HCT116 (cell line): ENCODE measurements around the gene TXNL4B. TPM values are rescaled to one million over a fixed set of nuclear protein-coding genes. Genes with fewer than 3 reads are reported as not detected.

Experiments used
- ATAC-seq: fragments of 200-7000 bp; cut with Tn5 transposase; 2 replicates; pipeline ENCODE4 v1.9.1; 2020; ENCODE audit warnings: mild to moderate bottlenecking, moderate library complexity
- BruUV-seq: library from RNA; stranded (reverse); fragments of 400-500 nt; replicated peaks from 2 replicates; lab custom pipeline; 2021; lab: Mats Ljungman, UMichigan
- CTCF ChIA-PET: fragments of 300-600 bp; sonication (Branson Sonifier 250); formaldehyde crosslinking; loops from one replicate; lab custom pipeline; 2021; ENCODE audit warnings: antibody characterized with exemption; lab: Charles Lee
- POLR2A ChIA-PET: fragments of 300-600, 350-600 bp; sonication (Branson Sonifier 250); formaldehyde crosslinking; loops from one replicate; lab custom pipeline; 2021; ENCODE audit warnings: antibody characterized with exemption; lab: Charles Lee
- RAD21 ChIA-PET, 2 experiments: fragments of 300-600 bp; sonication (Branson Sonifier 250); formaldehyde crosslinking; loops; one replicate each; lab custom pipeline; 2023; ENCODE audit warnings: low total read pairs in 2 of 2; ENCODE audit not compliant: uncharacterized antibody in 2 of 2, unreplicated experiment in 2 of 2, low non-redundant PET in 1 of 2; lab: Charles Lee
- DNase-seq: peaks from one replicate; pipeline ENCODE4 v3.0.0-alpha.2; 2010; ENCODE audit warnings: low read depth, low spot score
- H2AFZ ChIP-seq: fragments of 200-600 bp; shearing (Covaris generic), sonication (generic); 2 replicates; pipeline ENCODE4 v1.6.1; 2017; ENCODE audit warnings: low read depth, mixed run types, mixed read lengths, antibody characterized with exemption, low read length; ENCODE audit not compliant: poor library complexity, severe bottlenecking
- H3K27ac ChIP-seq: 2 replicates; pipeline ENCODE4 v1.5.1; 2012; ENCODE audit warnings: low read depth, low read length
- H3K27me3 ChIP-seq: fragments of 200-600 bp; sonication (generic); 2 replicates; pipeline ENCODE4 v1.6.1; 2016; ENCODE audit warnings: mixed run types, low read length, mixed read lengths; ENCODE audit not compliant: insufficient read depth
- H3K36me3 ChIP-seq, 2 experiments: fragments of 200-500 bp in 1 of 2; fragments of 200-600 bp in 1 of 2; sonication (Bioruptor generic) in 1 of 2; sonication (generic) in 1 of 2; 2 replicates each; pipeline versions ENCODE4 v1.5.1 to v1.6.1; 2014 to 2016; ENCODE audit warnings: low read length in 2 of 2, inconsistent platforms in 1 of 2, mixed read lengths in 1 of 2, mixed run types in 1 of 2; ENCODE audit not compliant: insufficient read depth in 2 of 2, control insufficient read depth in 1 of 2
- H3K4me1 ChIP-seq, 2 experiments: fragments of 200-600 bp in 1 of 2; sonication (generic) in 1 of 2; 2 replicates each; pipeline versions ENCODE4 v1.5.1 to v1.6.1; 2012 to 2017; ENCODE audit warnings: low read length in 2 of 2, inconsistent platforms in 1 of 2, mild to moderate bottlenecking in 1 of 2, mixed read lengths in 1 of 2, mixed run types in 1 of 2, moderate library complexity in 1 of 2; ENCODE audit not compliant: insufficient read depth in 2 of 2, control insufficient read depth in 1 of 2
- H3K4me2 ChIP-seq: fragments of 200-600 bp; sonication (generic); 2 replicates; pipeline ENCODE4 v1.6.1; 2017; ENCODE audit warnings: mixed run types, low read length, mixed read lengths
- H3K4me3 ChIP-seq, 2 experiments: fragments of 200-600 bp in 1 of 2; sonication (generic) in 1 of 2; replicated peaks in 1 of 2; 2 replicates each; pipeline ENCODE4 v1.5.1; 2011 to 2016; ENCODE audit warnings: low read length in 2 of 2, control low read depth in 1 of 2, low read depth in 1 of 2, mild to moderate bottlenecking in 1 of 2, mixed read lengths in 1 of 2, mixed run types in 1 of 2
- H3K79me2 ChIP-seq: fragments of 200-600 bp; sonication (generic); 2 replicates; pipeline ENCODE4 v1.6.1; 2017; ENCODE audit warnings: mild to moderate bottlenecking, mixed run types, low read length, moderate library complexity, mixed read lengths; ENCODE audit not compliant: insufficient read depth
- H3K9ac ChIP-seq: fragments of 200-600 bp; sonication (generic); 2 replicates; pipeline ENCODE4 v1.6.1; 2016; ENCODE audit warnings: low read length, mixed read lengths
- H3K9me2 ChIP-seq: fragments of 200-600 bp; sonication (generic), shearing (Covaris generic); 2 replicates; pipeline ENCODE4 v1.6.1; 2017; ENCODE audit warnings: mixed run types, mild to moderate bottlenecking, moderate library complexity; ENCODE audit not compliant: insufficient read depth
- H3K9me3 ChIP-seq, 2 experiments: fragments of 200-500 bp in 1 of 2; fragments of 200-600 bp in 1 of 2; sonication (Bioruptor generic) in 1 of 2; sonication (generic) in 1 of 2; 2 replicates each; pipeline ENCODE4 v1.6.1; 2014 to 2017; ENCODE audit warnings: low read length in 2 of 2, mixed read lengths in 2 of 2, inconsistent platforms in 1 of 2, low read depth in 1 of 2, mild to moderate bottlenecking in 1 of 2, mixed run types in 1 of 2, moderate library complexity in 1 of 2; ENCODE audit not compliant: control insufficient read depth in 1 of 2, insufficient read depth in 1 of 2
- H4K20me1 ChIP-seq: fragments of 200-600 bp; sonication (generic), shearing (Covaris generic); 2 replicates; pipeline ENCODE4 v1.6.1; 2017; ENCODE audit warnings: mixed run types, mild to moderate bottlenecking, moderate library complexity; ENCODE audit not compliant: insufficient read depth
- ATF3 ChIP-seq: IDR thresholded peaks from 2 replicates; pipeline ENCODE4 v1.6.1; 2012
- CBX3 ChIP-seq: IDR thresholded peaks from 2 replicates; pipeline ENCODE4 v1.6.1; 2012; ENCODE audit warnings: low read depth
- ELF1 ChIP-seq: IDR thresholded peaks from 2 replicates; pipeline ENCODE4 v1.6.1; 2012; ENCODE audit warnings: low read depth, borderline replicate concordance
- EZH2 ChIP-seq: fragments of 200-600 bp; sonication (generic); IDR thresholded peaks from 2 replicates; pipeline ENCODE4 v1.6.1; 2017; ENCODE audit warnings: antibody characterized with exemption, mixed run types
- EZH2phosphoT487 ChIP-seq: fragments of 200-600 bp; IDR thresholded peaks from 2 replicates; pipeline ENCODE4 v1.6.1; 2018; ENCODE audit warnings: antibody characterized with exemption, borderline replicate concordance
- FOSL1 ChIP-seq: IDR thresholded peaks from 2 replicates; pipeline ENCODE4 v1.6.1; 2012; ENCODE audit warnings: low read depth
- JUND ChIP-seq: IDR thresholded peaks from 2 replicates; pipeline ENCODE4 v1.6.1; 2012
- MAX ChIP-seq: IDR thresholded peaks from 2 replicates; pipeline ENCODE4 v1.6.1; 2012
- POLR2AphosphoS5 ChIP-seq: IDR thresholded peaks from 2 replicates; pipeline ENCODE4 v1.6.1; 2011; ENCODE audit warnings: mild to moderate bottlenecking, low read depth, low read length, moderate library complexity
- RAD21 ChIP-seq: IDR thresholded peaks from 2 replicates; pipeline ENCODE4 v1.6.1; 2012; ENCODE audit warnings: low read depth, mild to moderate bottlenecking
- REST ChIP-seq: IDR thresholded peaks from 2 replicates; pipeline ENCODE4 v1.6.1; 2012; ENCODE audit warnings: low read depth
- SIN3A ChIP-seq: IDR thresholded peaks from 2 replicates; pipeline ENCODE4 v1.6.1; 2012; ENCODE audit warnings: low read depth
- SP1 ChIP-seq: IDR thresholded peaks from 2 replicates; pipeline ENCODE4 v1.6.1; 2012; ENCODE audit warnings: low read depth
- SRF ChIP-seq: IDR thresholded peaks from 2 replicates; pipeline ENCODE4 v1.6.1; 2012; ENCODE audit warnings: low read depth
- TCF7L2 ChIP-seq: IDR thresholded peaks from 2 replicates; pipeline ENCODE4 v1.7.0; 2011; ENCODE audit warnings: borderline replicate concordance, inconsistent platforms; ENCODE audit not compliant: insufficient read depth, insufficient read length; ENCODE audit errors: extremely low read depth
- YY1 ChIP-seq: IDR thresholded peaks from 2 replicates; pipeline ENCODE4 v1.6.1; 2011; ENCODE audit warnings: low read length, low read depth, moderate library complexity, mild to moderate bottlenecking; ENCODE audit not compliant: insufficient replicate concordance; ENCODE audit errors: extremely low read depth
- ZFX ChIP-seq: fragments of 450-650 bp; IDR thresholded peaks from 2 replicates; pipeline ENCODE4 v1.6.1; 2017
- ZNF274 ChIP-seq: fragments of 200-500 bp; sonication (Bioruptor generic); IDR thresholded peaks from 2 replicates; pipeline ENCODE4 v1.6.1; 2014; ENCODE audit warnings: mild to moderate bottlenecking, low read depth, low read length, inconsistent platforms
- intact Hi-C: fragments of 100-400 bp; cut with micrococcal nuclease; formaldehyde crosslinking; loops from 2 replicates; pipeline ENCODE4 v1.10.0; 2022
- total RNA-seq: library from RNA; stranded (reverse); gene quantifications from one replicate; pipeline ENCODE4 v1.2.1, GENCODE V29; 2021; ENCODE audit not compliant: unreplicated experiment
- TF ChIP-seq, protein P1 (sequence below): IDR thresholded peaks from 2 replicates; pipeline ENCODE4 v1.6.1; 2011; ENCODE audit warnings: mild to moderate bottlenecking, low read length, moderate library complexity; ENCODE audit not compliant: insufficient replicate concordance; ENCODE audit errors: extremely low read depth
- TF ChIP-seq, protein P2 (sequence below), 3 experiments: fragments of 200-600 bp in 1 of 3; sonication (generic) in 1 of 3; IDR thresholded peaks in 2 of 3; conservative IDR thresholded peaks in 1 of 3; 2 replicates each; pipeline ENCODE4 v1.5.1; 2012 to 2017; ENCODE audit warnings: low read depth in 2 of 3, low read length in 2 of 3, antibody characterized with exemption in 1 of 3, borderline replicate concordance in 1 of 3, control low read depth in 1 of 3, mild to moderate bottlenecking in 1 of 3, mixed read lengths in 1 of 3, mixed run types in 1 of 3, moderate library complexity in 1 of 3; ENCODE audit not compliant: insufficient read depth in 1 of 3

The TXNL4B gene
- total RNA-seq, 1 experiment from 2014 or later = 15.5 TPM

- ChIA-PET POLR2A (no interaction called here), RAD21 (no interaction called here)
- intact Hi-C loops = no loop called here
- Histone ChIP-seq H3K27me3 (no peaks in the 10 kb centered on the region), H3K4me2 (no peak overlapping the region), H3K4me1 (no peaks in the 10 kb centered on the region), H3K9ac (no peak overlapping the region), H2AFZ (no peak overlapping the region), H3K4me3 (no peak overlapping the region), H4K20me1 (no peaks in the 10 kb centered on the region), H3K27ac (no peak overlapping the region), H3K36me3 (no peaks in the 10 kb centered on the region), H3K9me2 (no peaks in the 10 kb centered on the region)
- DNase-seq = no peak
- no TSS peak for BruUV-seq
- TF ChIP-seq REST = no peak
- TF ChIP-seq EZH2 = no peak
- no peak for TF ChIP-seq ZFX
- TF ChIP-seq RAD21 = no peak
- TF ChIP-seq, protein P1, sequence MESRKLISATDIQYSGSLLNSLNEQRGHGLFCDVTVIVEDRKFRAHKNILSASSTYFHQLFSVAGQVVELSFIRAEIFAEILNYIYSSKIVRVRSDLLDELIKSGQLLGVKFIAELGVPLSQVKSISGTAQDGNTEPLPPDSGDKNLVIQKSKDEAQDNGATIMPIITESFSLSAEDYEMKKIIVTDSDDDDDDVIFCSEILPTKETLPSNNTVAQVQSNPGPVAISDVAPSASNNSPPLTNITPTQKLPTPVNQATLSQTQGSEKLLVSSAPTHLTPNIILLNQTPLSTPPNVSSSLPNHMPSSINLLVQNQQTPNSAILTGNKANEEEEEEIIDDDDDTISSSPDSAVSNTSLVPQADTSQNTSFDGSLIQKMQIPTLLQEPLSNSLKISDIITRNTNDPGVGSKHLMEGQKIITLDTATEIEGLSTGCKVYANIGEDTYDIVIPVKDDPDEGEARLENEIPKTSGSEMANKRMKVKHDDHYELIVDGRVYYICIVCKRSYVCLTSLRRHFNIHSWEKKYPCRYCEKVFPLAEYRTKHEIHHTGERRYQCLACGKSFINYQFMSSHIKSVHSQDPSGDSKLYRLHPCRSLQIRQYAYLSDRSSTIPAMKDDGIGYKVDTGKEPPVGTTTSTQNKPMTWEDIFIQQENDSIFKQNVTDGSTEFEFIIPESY = no peak
- no peak for TF ChIP-seq TCF7L2
- no peak for TF ChIP-seq ZNF274
- no peak for TF ChIP-seq SP1
- no peak for TF ChIP-seq YY1
- TF ChIP-seq FOSL1 = no peak
- TF ChIP-seq, protein P2, sequence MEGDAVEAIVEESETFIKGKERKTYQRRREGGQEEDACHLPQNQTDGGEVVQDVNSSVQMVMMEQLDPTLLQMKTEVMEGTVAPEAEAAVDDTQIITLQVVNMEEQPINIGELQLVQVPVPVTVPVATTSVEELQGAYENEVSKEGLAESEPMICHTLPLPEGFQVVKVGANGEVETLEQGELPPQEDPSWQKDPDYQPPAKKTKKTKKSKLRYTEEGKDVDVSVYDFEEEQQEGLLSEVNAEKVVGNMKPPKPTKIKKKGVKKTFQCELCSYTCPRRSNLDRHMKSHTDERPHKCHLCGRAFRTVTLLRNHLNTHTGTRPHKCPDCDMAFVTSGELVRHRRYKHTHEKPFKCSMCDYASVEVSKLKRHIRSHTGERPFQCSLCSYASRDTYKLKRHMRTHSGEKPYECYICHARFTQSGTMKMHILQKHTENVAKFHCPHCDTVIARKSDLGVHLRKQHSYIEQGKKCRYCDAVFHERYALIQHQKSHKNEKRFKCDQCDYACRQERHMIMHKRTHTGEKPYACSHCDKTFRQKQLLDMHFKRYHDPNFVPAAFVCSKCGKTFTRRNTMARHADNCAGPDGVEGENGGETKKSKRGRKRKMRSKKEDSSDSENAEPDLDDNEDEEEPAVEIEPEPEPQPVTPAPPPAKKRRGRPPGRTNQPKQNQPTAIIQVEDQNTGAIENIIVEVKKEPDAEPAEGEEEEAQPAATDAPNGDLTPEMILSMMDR (IDR thresholded peaks at IDR 0.05 in 2 of 3, conservative IDR thresholded peaks at IDR 0.05 in 1 of 3; ENCODE audit: borderline replicate concordance in 1 of 3, insufficient read depth in 1 of 3, low read depth in 2 of 3, low read length in 2 of 3) = no peak
- no peak for TF ChIP-seq ATF3
- no peak for TF ChIP-seq CBX3
- TF ChIP-seq ELF1 = no peak
- TF ChIP-seq SIN3A = no peak
- no peak for TF ChIP-seq MAX
- TF ChIP-seq JUND = no peak
- TF ChIP-seq EZH2phosphoT487 = no peak
- TF ChIP-seq POLR2AphosphoS5 = no peak
- TF ChIP-seq SRF = no peak
- TF ChIP-seq, all 23 proteins: peak for 0
- ATAC-seq = no peak
- no peaks in the 10 kb centered on the region for H3K79me2 ChIP-seq
- CTCF ChIA-PET = no interaction called here
- no peaks in the 10 kb centered on the region for H3K9me3 ChIP-seq
Observed at GRCh38 chr16:72043058-72043457, 50.4 kb downstream of the TXNL4B start.
